ENCODE measurements around the gene GPC6. TPM values are rescaled to one million over a fixed set of nuclear protein-coding genes. Genes with fewer than 3 reads are reported as not detected.

Gene GPC6
- total and polyA plus RNA-seq, 5 donors from 2014 or later: not detected

GRCh38 chr13:94140511-94140910, 913.9 kb downstream of the GPC6 start:
- H3K9me3 Mint-ChIP-seq: peaks cover 0 to 2% (median 0%) of the 10 kb centered on the region in 7 donors
- H3K27me3 Mint-ChIP-seq: peaks cover 5% of the 10 kb centered on the region
- DNase-seq (no peak), ATAC-seq (ENCODE audit: low read depth in 2 of 2) (no peak)
- no peak overlapping the region for H3K27ac Mint-ChIP-seq
- no peaks in the 10 kb centered on the region for H3K4me1 Mint-ChIP-seq
- H3K9me3 ChIP-seq (ENCODE audit: control insufficient read depth in 2 of 2, low read length in 2 of 2): no peaks in the 10 kb centered on the region
- no peak overlapping the region for H3K4me3 ChIP-seq (ENCODE audit: low read depth, low read length)
- no peaks in the 10 kb centered on the region for H3K4me1 ChIP-seq (ENCODE audit: control insufficient read depth, insufficient read depth, low read length, poor library complexity, severe bottlenecking)
- H3K36me3 ChIP-seq (ENCODE audit: control insufficient read depth, insufficient read depth, low read length): no peaks in the 10 kb centered on the region
- no peaks in the 10 kb centered on the region for H3K27me3 ChIP-seq (ENCODE audit: control insufficient read depth, insufficient read depth, low read length)
- no peak overlapping the region for H3K4me3 Mint-ChIP-seq
- H3K36me3 Mint-ChIP-seq: no peaks in the 10 kb centered on the region
- no peak overlapping the region for H3K27ac ChIP-seq (ENCODE audit: insufficient read depth, low read length, poor library complexity, severe bottlenecking)

- ATAC-seq (ENCODE audit: low read depth in 2 of 2) (no peak), DNase-seq (no peak)
- H3K4me3 Mint-ChIP-seq: no peak overlapping the region
- Histone ChIP-seq H3K27ac (ENCODE audit: insufficient read depth, low read length, poor library complexity, severe bottlenecking) (no peak overlapping the region), H3K4me1 (ENCODE audit: control insufficient read depth, insufficient read depth, low read length, poor library complexity, severe bottlenecking) (no peaks in the 10 kb centered on the region), H3K36me3 (ENCODE audit: control insufficient read depth, insufficient read depth, low read length) (no peaks in the 10 kb centered on the region), H3K9me3 (ENCODE audit: control insufficient read depth in 2 of 2, low read length in 2 of 2) (no peaks in the 10 kb centered on the region), H3K4me3 (ENCODE audit: low read depth, low read length) (no peak overlapping the region), H3K27me3 (ENCODE audit: control insufficient read depth, insufficient read depth, low read length) (peaks cover under 1% of the 10 kb centered on the region)
- H3K4me1 Mint-ChIP-seq: no peaks in the 10 kb centered on the region
- peaks cover 0 to 2% (median 0%) of the 10 kb centered on the region in 7 donors for H3K9me3 Mint-ChIP-seq
- no peaks in the 10 kb centered on the region for H3K36me3 Mint-ChIP-seq
- no peak overlapping the region for H3K27ac Mint-ChIP-seq
- H3K27me3 Mint-ChIP-seq: peaks cover 5% of the 10 kb centered on the region
Measured at GRCh38 chr13:94143624-94144350, 917.2 kb downstream of the GPC6 start.

- Mint-ChIP-seq H3K9me3 (peaks cover 0 to under 1% (median 0%) of the 10 kb centered on the region in 7 donors), H3K4me3 (no peak overlapping the region), H3K4me1 (no peaks in the 10 kb centered on the region), H3K27ac (no peak overlapping the region), H3K27me3 (peaks cover 17% of the 10 kb centered on the region), H3K36me3 (no peaks in the 10 kb centered on the region)
- H3K27me3 ChIP-seq (ENCODE audit: control insufficient read depth, insufficient read depth, low read length): peaks cover 2% of the 10 kb centered on the region
- no peaks in the 10 kb centered on the region for H3K36me3 ChIP-seq (ENCODE audit: control insufficient read depth, insufficient read depth, low read length)
- H3K4me3 ChIP-seq (ENCODE audit: low read depth, low read length): no peak overlapping the region
- H3K4me1 ChIP-seq (ENCODE audit: control insufficient read depth, insufficient read depth, low read length, poor library complexity, severe bottlenecking): no peaks in the 10 kb centered on the region
- ATAC-seq (ENCODE audit: low read depth in 2 of 2) (no peak), DNase-seq (no peak)
- no peak overlapping the region for H3K27ac ChIP-seq (ENCODE audit: insufficient read depth, low read length, poor library complexity, severe bottlenecking)
- no peaks in the 10 kb centered on the region for H3K9me3 ChIP-seq (ENCODE audit: control insufficient read depth in 2 of 2, low read length in 2 of 2)
Measured at GRCh38 chr13:94145966-94146365, 919.4 kb downstream of the GPC6 start.

- H3K27ac Mint-ChIP-seq: no peak overlapping the region
- H3K36me3 ChIP-seq (ENCODE audit: control insufficient read depth, insufficient read depth, low read length): no peaks in the 10 kb centered on the region
- H3K9me3 Mint-ChIP-seq: peaks cover 0 to 8% (median 0%) of the 10 kb centered on the region in 7 donors
- peaks cover 13% of the 10 kb centered on the region for H3K27me3 Mint-ChIP-seq
- no peaks in the 10 kb centered on the region for H3K4me1 Mint-ChIP-seq
- no peak overlapping the region for H3K4me3 Mint-ChIP-seq
- no peak for DNase-seq
- no peak overlapping the region for H3K4me3 ChIP-seq (ENCODE audit: low read depth, low read length)
- H3K27ac ChIP-seq (ENCODE audit: insufficient read depth, low read length, poor library complexity, severe bottlenecking): no peak overlapping the region
- no peaks in the 10 kb centered on the region for H3K36me3 Mint-ChIP-seq
- H3K27me3 ChIP-seq (ENCODE audit: control insufficient read depth, insufficient read depth, low read length): peaks cover 2% of the 10 kb centered on the region
- H3K9me3 ChIP-seq (ENCODE audit: control insufficient read depth in 2 of 2, low read length in 2 of 2): no peaks in the 10 kb centered on the region
- ATAC-seq (ENCODE audit: low read depth in 2 of 2): no peak
- H3K4me1 ChIP-seq (ENCODE audit: control insufficient read depth, insufficient read depth, low read length, poor library complexity, severe bottlenecking): no peaks in the 10 kb centered on the region
Measured at GRCh38 chr13:94153586-94153985, 927.0 kb downstream of the GPC6 start.

- Histone ChIP-seq H3K9me3 (ENCODE audit: control insufficient read depth in 2 of 2, low read length in 2 of 2) (no peaks in the 10 kb centered on the region), H3K36me3 (ENCODE audit: control insufficient read depth, insufficient read depth, low read length) (no peaks in the 10 kb centered on the region), H3K4me3 (ENCODE audit: low read depth, low read length) (no peak overlapping the region), H3K27ac (ENCODE audit: insufficient read depth, low read length, poor library complexity, severe bottlenecking) (no peak overlapping the region), H3K27me3 (ENCODE audit: control insufficient read depth, insufficient read depth, low read length) (no peaks in the 10 kb centered on the region), H3K4me1 (ENCODE audit: control insufficient read depth, insufficient read depth, low read length, poor library complexity, severe bottlenecking) (no peaks in the 10 kb centered on the region)
- Mint-ChIP-seq H3K9me3 (peaks cover 0 to 8% (median 0%) of the 10 kb centered on the region in 7 donors), H3K4me1 (no peaks in the 10 kb centered on the region), H3K27ac (no peak overlapping the region), H3K36me3 (no peaks in the 10 kb centered on the region), H3K27me3 (peaks cover 13% of the 10 kb centered on the region), H3K4me3 (no peak overlapping the region)
- no peak for DNase-seq
- ATAC-seq (ENCODE audit: low read depth in 2 of 2): no peak
Measured at GRCh38 chr13:94154367-94154766, 927.8 kb downstream of the GPC6 start.

- Histone ChIP-seq H3K27ac (ENCODE audit: insufficient read depth, low read length, poor library complexity, severe bottlenecking) (no peak overlapping the region), H3K36me3 (ENCODE audit: control insufficient read depth, insufficient read depth, low read length) (no peaks in the 10 kb centered on the region), H3K9me3 (ENCODE audit: control insufficient read depth in 2 of 2, low read length in 2 of 2) (no peaks in the 10 kb centered on the region), H3K27me3 (ENCODE audit: control insufficient read depth, insufficient read depth, low read length) (no peaks in the 10 kb centered on the region), H3K4me1 (ENCODE audit: control insufficient read depth, insufficient read depth, low read length, poor library complexity, severe bottlenecking) (no peaks in the 10 kb centered on the region), H3K4me3 (ENCODE audit: low read depth, low read length) (no peak overlapping the region)
- Mint-ChIP-seq H3K36me3 (no peaks in the 10 kb centered on the region), H3K27ac (no peak overlapping the region), H3K27me3 (no peaks in the 10 kb centered on the region), H3K9me3 (peaks cover 0 to 8% (median 0%) of the 10 kb centered on the region in 7 donors), H3K4me3 (no peak overlapping the region), H3K4me1 (no peaks in the 10 kb centered on the region)
- no peak for ATAC-seq (ENCODE audit: low read depth in 2 of 2)
- DNase-seq: no peak
Measured at GRCh38 chr13:94157705-94158218, 931.2 kb downstream of the GPC6 start.

GRCh38 chr13:94160875-94161274, 934.3 kb downstream of the GPC6 start:
- Mint-ChIP-seq H3K4me1 (no peaks in the 10 kb centered on the region), H3K27ac (no peak overlapping the region), H3K4me3 (no peak overlapping the region), H3K36me3 (no peaks in the 10 kb centered on the region), H3K9me3 (peaks cover 0 to 8% (median 0%) of the 10 kb centered on the region in 7 donors), H3K27me3 (no peaks in the 10 kb centered on the region)
- Histone ChIP-seq H3K4me3 (ENCODE audit: low read depth, low read length) (no peak overlapping the region), H3K4me1 (ENCODE audit: control insufficient read depth, insufficient read depth, low read length, poor library complexity, severe bottlenecking) (no peaks in the 10 kb centered on the region), H3K9me3 (ENCODE audit: control insufficient read depth in 2 of 2, low read length in 2 of 2) (no peaks in the 10 kb centered on the region), H3K27ac (ENCODE audit: insufficient read depth, low read length, poor library complexity, severe bottlenecking) (no peak overlapping the region), H3K36me3 (ENCODE audit: control insufficient read depth, insufficient read depth, low read length) (no peaks in the 10 kb centered on the region), H3K27me3 (ENCODE audit: control insufficient read depth, insufficient read depth, low read length) (no peaks in the 10 kb centered on the region)
- ATAC-seq (ENCODE audit: low read depth in 2 of 2) (no peak), DNase-seq (no peak)

- Histone ChIP-seq H3K36me3 (ENCODE audit: control insufficient read depth, insufficient read depth, low read length) (no peaks in the 10 kb centered on the region), H3K4me1 (ENCODE audit: control insufficient read depth, insufficient read depth, low read length, poor library complexity, severe bottlenecking) (no peaks in the 10 kb centered on the region), H3K27me3 (ENCODE audit: control insufficient read depth, insufficient read depth, low read length) (no peaks in the 10 kb centered on the region), H3K9me3 (ENCODE audit: control insufficient read depth in 2 of 2, low read length in 2 of 2) (no peaks in the 10 kb centered on the region), H3K27ac (ENCODE audit: insufficient read depth, low read length, poor library complexity, severe bottlenecking) (no peak overlapping the region), H3K4me3 (ENCODE audit: low read depth, low read length) (no peak overlapping the region)
- H3K4me3 Mint-ChIP-seq: no peak overlapping the region
- no peaks in the 10 kb centered on the region for H3K4me1 Mint-ChIP-seq
- no peak for DNase-seq
- H3K27me3 Mint-ChIP-seq: no peaks in the 10 kb centered on the region
- no peaks in the 10 kb centered on the region for H3K36me3 Mint-ChIP-seq
- peaks cover 0 to 5% (median 0%) of the 10 kb centered on the region in 7 donors for H3K9me3 Mint-ChIP-seq
- H3K27ac Mint-ChIP-seq: no peak overlapping the region
- no peak for ATAC-seq (ENCODE audit: low read depth in 2 of 2)
Measured at GRCh38 chr13:94162289-94162688, 935.7 kb downstream of the GPC6 start.

All from CD4-positive, CD25-positive, alpha-beta regulatory T cell (primary cell).